HG03135 (cell line): ENCODE results near the gene SLC23A1.

Source experiments
- ATAC-seq: cut with Tn5 transposase; IDR thresholded peaks from one replicate; pipeline ENCODE4 v1.9.1; 2021; ENCODE audit warnings: mild to moderate bottlenecking, moderate library complexity; ENCODE audit not compliant: unreplicated experiment

The SLC23A1 gene

DNA sequence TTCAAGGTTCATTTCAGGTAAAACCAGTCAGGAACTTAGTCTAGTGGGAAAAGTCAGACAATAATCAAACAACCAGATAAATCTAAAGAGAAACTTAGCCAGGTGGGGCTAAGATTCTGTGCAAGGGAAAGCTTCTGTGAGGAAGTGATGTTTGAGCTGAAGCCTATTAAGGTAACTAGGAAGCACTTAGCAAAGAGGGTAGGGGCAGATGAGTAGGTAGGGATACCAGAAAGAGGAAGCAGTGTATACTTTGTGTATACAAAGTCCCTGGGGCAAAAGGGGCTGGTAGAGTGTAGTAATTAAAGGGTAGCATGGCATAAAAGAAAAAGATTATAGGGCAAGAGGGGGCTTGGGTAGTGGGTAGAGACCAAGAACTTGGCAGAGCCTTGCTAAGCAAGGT lies 24.4 kb upstream of the SLC23A1 start:
- no peak for ATAC-seq

DNA sequence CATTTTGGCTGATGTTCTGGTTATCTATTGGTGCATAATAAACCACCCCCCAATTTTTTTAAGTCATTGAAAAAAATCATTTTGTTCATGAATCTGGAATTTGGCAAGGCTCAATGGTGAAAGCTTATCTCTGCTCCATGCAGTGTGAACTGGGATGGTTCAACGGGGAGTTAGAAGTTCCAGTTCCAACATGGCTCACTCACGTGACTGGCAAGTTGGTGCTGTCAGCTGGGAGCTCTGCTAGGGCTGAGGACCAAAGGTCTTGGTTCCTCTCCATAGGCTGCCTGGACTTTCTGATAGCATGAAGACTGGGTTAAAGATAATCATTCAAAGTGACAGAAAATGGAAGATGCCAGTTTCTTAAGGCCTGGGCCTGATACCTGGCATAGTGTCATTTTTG lies 23.9 kb upstream of the SLC23A1 start:
- no peak for ATAC-seq

- ATAC-seq, result no peak
Observed at GRCh38 chr5:139404484-139404840, 21.4 kb upstream of the SLC23A1 start.

DNA sequence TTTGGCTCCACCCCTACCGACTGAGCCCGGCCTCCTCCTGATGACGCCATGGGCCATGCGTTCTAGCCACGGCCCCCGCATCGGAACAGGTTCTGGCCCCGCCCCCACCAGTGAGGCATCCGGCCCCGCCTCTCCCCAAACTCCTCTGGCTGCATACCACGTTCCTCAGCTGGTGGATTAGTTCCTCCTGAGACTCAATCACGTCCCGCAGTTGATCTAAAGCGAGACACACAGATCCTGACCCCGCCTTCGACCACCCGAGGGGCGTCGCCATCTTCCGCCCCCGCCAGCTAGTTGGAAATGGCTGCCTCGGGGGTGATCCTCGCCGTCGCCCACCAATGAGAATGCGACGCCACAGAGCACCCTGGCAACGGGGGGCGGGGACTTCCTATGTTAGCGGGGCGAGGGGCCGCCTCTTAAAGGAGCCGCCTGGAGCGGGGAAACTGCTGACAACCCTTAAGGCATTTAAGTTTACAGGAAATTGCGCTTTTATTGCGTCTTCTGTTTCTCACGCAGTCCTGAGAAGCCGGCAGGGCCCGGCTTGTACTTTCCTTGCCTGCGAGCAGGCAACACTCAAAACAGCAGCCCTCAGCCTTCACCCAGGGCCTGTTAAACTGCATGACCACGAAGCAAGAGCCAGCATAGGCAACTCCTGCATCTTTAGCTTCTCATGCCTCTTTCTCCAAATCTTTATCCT lies 20.8 kb upstream of the SLC23A1 start, which contains the start of gene SPATA24:
TSS of gene SPATA24 (minus strand) at position 303 of the 697 bp plus-strand sequence. CDS start at position 274, 29 bp downstream.
- peak; percentile 81 for ATAC-seq

- no peak for ATAC-seq
Observed at GRCh38 chr5:139403418-139403786, 20.3 kb upstream of the SLC23A1 start.

DNA sequence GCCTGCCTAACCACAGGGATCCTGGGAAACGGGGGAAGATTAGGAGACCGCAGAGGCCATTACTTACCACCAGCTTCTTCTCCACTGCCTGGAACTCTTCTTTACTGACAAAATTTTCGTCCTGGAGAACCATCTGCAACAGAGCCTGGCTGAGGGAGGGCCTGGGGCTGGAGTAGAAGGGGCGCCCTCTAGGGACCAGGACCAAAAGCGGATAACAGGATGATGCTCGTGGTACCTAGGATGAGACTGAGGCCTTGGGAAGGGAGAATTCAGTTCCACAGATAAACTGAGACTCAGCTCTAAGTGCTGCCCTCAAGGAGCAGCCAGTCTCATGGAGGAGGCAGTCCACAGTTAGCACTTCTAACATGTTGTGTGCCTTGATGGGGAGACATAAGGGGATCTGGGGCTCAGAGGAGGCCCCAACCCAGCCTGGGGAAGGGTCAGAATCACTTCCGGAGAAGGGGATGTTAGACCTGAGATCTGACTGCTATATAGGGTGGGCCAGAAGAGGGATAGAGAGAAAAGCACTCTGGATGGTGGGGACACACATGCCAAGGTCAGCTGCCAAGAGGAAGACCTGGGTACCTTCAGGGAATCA lies 19.6 kb upstream of the SLC23A1 start:
- no peak for ATAC-seq

GRCh38 chr5:139401546-139401945 lies 18.4 kb upstream of the SLC23A1 start:
- no peak for ATAC-seq

DNA sequence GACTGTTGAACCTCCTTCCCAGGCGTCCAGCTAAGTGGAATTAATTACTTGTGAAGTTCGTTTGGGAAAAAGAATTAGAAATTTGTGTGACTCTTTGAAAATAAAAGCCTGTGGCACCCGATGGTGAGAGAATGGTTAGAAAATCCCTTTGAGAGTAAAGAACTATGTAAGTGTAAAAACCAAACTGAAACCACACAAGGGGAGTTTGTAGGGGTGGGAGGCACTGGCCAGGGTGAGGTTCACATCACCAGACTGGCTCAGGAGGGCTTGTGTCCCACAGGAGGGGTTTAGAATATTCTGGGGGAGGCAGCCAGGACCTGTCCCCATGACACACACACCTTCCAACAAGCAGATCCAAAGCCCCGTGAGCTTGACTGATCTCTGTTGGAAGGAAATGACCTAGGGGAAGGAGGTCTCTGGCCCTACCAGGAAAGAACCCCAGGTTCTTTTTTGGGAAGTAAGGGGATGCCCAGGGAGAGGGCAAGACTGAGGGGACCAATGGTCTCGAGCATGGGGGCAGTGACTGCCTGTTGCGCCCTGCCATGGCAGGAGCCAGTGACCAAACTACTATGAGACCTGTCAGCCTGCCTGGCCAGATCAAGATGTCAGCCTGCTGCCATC lies 16.5 kb upstream of the SLC23A1 start:
- no peak for ATAC-seq

- no peak for ATAC-seq
Observed at GRCh38 chr5:139397921-139398320, 14.8 kb upstream of the SLC23A1 start.

DNA sequence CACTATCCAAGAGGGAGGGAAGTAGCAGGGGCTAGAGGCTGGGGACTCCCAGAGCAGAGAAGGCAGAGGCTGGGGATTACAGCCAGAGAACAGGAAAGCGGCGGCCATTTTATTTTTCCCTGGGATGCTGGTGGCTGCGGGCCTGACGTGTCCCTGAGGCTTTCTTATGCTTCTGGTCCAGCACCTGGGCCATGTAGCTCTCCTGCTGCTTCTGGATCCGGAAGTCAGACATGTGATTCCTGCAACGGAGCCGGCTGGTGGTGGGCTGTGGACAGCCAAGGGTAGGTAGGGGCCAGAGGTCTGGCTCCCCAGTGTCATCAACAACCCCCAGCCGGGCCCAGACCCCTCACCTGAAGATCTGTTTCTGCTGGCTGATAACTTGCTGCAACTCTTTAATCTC lies 13.6 kb upstream of the SLC23A1 start:
- ATAC-seq, result no peak

GRCh38 chr5:139395844-139396640 lies 12.9 kb upstream of the SLC23A1 start:
- no peak for ATAC-seq

DNA sequence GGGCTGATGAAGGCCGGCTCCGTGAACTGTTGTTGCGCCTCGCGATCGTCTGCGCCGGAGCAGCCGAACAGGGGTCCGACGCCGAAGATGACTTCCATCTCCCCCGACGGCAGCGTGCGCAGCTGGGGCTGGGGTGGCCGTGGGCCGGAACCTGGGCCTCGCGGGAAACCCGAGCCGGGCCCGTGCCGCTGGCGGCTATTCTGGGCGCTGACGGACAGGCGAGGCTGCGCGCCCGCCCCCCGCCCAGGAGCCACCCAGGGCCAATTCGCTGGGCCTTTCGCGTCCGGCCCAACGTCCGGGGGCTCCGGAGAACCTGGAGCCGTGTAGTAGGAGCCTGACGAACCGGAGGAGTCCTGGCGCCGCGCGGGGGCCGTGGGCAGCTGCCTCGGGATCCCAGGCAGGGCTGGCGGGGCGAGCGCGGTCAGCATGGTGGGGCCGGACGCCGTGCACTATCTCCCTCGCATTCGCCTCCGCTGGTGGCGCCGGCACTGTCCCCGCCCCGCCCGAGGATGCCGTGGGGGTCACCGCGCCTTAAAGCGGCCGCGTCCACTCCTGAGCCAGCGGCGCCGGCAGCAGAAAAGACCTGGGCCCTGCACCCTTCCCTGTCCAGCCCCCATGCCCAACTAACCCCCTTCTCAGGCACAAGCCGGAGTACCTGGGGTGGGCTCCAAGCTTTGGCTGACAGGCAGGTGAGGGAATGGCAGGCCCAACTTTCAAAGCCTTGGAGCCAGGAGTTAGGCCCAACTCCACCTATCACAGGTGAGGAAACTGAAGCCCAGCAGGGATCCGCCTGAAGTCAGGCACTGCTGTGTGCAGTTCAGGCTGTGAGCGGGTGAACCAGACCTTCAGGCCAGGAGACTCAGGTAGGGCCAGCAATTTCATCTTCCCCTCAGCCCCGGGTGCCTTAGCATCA lies 11.8 kb upstream of the SLC23A1 start, which contains the start of gene PROB1:
TSS of gene PROB1 (minus strand) at position 451 of the 913 bp plus-strand sequence. CDS start at position 428, 23 bp downstream.
- no peak for ATAC-seq

GRCh38 chr5:139394123-139394653 lies 11.1 kb upstream of the SLC23A1 start:
- ATAC-seq, result no peak

DNA sequence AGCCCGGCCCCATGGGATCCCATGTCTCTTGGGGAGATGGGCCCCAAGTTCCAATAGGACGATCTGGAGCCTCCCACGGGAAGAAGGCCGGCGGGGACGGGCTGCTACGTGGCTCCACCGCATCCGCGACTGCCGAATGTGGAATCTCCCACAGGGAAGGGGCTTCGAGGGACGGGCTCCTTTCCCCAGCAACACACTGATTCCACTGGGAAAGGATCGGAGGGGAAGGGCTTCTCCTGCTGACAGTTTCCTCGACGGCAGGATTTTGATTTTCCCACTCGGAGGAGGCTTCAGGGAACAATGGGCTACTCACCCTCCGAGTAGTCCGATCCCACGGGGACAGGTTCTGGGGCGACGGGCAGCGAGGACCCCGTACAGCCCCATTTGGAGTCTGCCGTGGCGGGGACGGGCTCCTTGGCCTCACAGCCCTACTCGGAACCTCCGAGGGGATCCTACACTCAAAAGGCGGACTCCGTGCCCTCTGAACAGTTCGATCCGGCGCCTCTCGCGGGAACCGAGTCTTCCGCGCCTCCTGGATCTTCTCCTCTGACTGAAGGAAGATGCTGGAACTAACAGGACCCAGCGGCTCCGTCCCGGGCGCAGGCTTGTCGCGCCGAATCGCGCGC lies 10.5 kb upstream of the SLC23A1 start:
- no peak for ATAC-seq

- peak; percentile 46 for ATAC-seq
Observed at GRCh38 chr5:139392678-139393496, 9.8 kb upstream of the SLC23A1 start.

DNA sequence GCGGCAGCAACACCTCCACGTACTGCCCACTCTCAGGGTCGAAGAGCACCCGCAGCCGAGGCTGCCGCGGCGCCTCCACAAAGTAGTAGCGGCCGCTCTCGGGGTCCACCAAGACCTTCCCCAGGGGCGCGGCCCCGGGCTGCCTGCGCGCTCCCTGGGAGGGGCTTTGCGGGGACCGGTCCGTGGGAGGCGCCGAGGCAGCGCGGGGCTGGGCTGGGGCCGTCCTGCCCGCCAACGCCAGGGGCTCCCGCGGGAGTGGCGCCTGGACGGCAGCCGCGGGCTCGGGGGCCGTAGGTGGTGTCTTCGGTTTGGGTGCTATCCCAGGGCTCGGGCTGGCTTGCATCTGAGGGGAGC lies 9.2 kb upstream of the SLC23A1 start:
- peak; percentile 18 for ATAC-seq

DNA sequence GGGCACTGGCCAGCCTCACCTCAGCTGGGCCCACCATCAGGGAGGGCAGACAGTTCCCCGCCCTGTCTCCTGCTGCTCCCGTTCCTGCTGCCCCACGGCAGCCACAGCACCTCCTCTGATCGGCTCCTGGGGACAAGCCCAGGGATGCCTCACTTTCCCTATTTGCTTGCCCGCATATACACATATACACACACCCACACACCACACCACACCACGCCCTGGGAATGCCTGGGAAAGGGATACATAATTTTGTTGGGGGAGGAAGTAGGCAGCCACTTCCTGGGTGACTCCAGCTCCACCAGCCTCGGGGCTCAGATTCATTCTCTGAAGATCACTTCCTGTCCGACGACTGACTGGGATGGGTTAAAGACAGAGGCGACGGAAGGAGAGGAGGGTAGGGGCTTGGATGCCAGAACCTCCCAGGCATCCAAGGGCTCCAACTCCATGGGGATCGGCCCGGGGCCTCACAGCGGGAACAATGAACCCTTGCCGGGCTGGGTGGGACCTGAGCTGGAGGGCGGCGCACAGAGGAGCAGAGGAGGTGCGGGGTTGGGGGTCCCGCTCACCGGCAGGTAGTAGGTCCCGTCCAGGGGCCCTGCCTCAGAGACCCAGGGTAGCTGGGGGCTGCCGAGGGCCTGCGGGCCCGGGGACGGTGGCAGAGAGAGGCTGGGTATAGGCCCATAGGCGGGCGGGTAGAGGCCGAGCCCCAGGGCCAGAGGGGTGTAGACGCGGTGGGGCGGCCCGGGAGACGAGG lies 8.7 kb upstream of the SLC23A1 start:
- ATAC-seq, result no peak
